ENCODE data around the gene GABPB2. TPM values are rescaled to one million over a fixed set of nuclear protein-coding genes. Genes with fewer than 3 reads are reported as not detected.

Gene GABPB2
- total and polyA plus RNA-seq, 2 of the 13 experiments (the other 11 are each of a cell fraction or from before 2014, with no cell fraction given) = 0.09 TPM; not detected in 1

DNA sequence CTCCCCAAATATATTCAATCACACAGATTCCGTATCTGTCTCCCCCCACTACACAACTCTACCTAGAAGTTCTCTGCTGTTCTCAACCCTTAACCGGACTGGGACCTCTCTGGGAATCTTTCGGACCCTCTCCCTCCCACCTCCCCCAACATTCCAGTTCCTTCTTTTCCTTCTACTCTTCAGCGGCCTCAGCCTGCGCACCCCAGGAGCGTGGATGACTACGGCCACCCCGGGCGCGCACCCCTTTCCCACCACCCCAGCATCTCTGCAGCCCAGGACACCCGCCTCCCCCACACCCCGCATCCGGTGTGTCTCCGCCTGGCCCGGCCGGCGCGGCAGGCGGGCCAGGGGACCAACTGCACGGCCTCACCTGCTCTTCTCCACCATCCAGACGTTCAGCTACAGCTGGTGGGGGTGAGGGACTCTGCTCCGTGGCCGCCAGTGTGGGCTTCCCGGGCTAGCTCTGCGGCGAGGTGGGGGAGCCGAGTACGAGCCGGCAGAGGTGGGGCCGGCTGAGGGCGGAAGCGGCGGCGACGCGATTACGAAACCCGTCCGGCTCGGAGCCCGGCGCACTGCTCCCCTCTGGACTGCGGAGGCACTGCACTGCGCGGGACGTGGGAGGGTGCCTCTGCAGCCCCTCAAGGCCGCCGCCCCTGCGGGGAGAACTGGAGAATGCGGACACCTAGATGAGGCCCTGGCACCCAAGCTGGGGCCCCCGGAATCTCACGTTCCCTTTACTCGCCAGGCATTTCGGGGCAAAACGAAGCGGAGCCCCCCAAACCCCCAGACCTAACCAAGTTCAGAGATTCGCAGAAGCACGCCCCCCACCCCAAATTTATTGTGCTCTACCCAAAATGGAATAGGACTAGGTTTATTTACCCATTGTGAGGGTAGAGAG, 11.2 kb upstream of the GABPB2 start, which contains the start of gene CDC42SE1 (continued):
- TF ChIP-seq GTF3A (CRISPR knock-in tag; conservative IDR thresholded peaks at IDR 0.05) (no peak), ZKSCAN5 (CRISPR knock-in tag; IDR thresholded peaks at IDR 0.05) (no peak), IKZF1 (IDR thresholded peaks at IDR 0.05) (no peak), TEAD2 (CRISPR knock-in tag; IDR thresholded peaks at IDR 0.05) (no peak), NR3C1 (CRISPR knock-in tag; IDR thresholded peaks at IDR 0.05) (no peak)
- TF ChIP-seq, protein P1, sequence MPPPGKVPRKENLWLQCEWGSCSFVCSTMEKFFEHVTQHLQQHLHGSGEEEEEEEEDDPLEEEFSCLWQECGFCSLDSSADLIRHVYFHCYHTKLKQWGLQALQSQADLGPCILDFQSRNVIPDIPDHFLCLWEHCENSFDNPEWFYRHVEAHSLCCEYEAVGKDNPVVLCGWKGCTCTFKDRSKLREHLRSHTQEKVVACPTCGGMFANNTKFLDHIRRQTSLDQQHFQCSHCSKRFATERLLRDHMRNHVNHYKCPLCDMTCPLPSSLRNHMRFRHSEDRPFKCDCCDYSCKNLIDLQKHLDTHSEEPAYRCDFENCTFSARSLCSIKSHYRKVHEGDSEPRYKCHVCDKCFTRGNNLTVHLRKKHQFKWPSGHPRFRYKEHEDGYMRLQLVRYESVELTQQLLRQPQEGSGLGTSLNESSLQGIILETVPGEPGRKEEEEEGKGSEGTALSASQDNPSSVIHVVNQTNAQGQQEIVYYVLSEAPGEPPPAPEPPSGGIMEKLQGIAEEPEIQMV (CRISPR knock-in tag; IDR thresholded peaks at IDR 0.05; ENCODE audit: low read depth) = no peak
- TF ChIP-seq, protein P2, sequence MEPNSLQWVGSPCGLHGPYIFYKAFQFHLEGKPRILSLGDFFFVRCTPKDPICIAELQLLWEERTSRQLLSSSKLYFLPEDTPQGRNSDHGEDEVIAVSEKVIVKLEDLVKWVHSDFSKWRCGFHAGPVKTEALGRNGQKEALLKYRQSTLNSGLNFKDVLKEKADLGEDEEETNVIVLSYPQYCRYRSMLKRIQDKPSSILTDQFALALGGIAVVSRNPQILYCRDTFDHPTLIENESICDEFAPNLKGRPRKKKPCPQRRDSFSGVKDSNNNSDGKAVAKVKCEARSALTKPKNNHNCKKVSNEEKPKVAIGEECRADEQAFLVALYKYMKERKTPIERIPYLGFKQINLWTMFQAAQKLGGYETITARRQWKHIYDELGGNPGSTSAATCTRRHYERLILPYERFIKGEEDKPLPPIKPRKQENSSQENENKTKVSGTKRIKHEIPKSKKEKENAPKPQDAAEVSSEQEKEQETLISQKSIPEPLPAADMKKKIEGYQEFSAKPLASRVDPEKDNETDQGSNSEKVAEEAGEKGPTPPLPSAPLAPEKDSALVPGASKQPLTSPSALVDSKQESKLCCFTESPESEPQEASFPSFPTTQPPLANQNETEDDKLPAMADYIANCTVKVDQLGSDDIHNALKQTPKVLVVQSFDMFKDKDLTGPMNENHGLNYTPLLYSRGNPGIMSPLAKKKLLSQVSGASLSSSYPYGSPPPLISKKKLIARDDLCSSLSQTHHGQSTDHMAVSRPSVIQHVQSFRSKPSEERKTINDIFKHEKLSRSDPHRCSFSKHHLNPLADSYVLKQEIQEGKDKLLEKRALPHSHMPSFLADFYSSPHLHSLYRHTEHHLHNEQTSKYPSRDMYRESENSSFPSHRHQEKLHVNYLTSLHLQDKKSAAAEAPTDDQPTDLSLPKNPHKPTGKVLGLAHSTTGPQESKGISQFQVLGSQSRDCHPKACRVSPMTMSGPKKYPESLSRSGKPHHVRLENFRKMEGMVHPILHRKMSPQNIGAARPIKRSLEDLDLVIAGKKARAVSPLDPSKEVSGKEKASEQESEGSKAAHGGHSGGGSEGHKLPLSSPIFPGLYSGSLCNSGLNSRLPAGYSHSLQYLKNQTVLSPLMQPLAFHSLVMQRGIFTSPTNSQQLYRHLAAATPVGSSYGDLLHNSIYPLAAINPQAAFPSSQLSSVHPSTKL (CRISPR knock-in tag; IDR thresholded peaks at IDR 0.05) = peak; percentile 83
- TF ChIP-seq, protein P3, sequence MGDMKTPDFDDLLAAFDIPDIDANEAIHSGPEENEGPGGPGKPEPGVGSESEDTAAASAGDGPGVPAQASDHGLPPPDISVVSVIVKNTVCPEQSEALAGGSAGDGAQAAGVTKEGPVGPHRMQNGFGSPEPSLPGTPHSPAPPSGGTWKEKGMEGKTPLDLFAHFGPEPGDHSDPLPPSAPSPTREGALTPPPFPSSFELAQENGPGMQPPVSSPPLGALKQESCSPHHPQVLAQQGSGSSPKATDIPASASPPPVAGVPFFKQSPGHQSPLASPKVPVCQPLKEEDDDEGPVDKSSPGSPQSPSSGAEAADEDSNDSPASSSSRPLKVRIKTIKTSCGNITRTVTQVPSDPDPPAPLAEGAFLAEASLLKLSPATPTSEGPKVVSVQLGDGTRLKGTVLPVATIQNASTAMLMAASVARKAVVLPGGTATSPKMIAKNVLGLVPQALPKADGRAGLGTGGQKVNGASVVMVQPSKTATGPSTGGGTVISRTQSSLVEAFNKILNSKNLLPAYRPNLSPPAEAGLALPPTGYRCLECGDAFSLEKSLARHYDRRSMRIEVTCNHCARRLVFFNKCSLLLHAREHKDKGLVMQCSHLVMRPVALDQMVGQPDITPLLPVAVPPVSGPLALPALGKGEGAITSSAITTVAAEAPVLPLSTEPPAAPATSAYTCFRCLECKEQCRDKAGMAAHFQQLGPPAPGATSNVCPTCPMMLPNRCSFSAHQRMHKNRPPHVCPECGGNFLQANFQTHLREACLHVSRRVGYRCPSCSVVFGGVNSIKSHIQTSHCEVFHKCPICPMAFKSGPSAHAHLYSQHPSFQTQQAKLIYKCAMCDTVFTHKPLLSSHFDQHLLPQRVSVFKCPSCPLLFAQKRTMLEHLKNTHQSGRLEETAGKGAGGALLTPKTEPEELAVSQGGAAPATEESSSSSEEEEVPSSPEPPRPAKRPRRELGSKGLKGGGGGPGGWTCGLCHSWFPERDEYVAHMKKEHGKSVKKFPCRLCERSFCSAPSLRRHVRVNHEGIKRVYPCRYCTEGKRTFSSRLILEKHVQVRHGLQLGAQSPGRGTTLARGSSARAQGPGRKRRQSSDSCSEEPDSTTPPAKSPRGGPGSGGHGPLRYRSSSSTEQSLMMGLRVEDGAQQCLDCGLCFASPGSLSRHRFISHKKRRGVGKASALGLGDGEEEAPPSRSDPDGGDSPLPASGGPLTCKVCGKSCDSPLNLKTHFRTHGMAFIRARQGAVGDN (CRISPR knock-in tag; IDR thresholded peaks at IDR 0.05) = peak; percentile 85
- TF ChIP-seq, protein P4, sequence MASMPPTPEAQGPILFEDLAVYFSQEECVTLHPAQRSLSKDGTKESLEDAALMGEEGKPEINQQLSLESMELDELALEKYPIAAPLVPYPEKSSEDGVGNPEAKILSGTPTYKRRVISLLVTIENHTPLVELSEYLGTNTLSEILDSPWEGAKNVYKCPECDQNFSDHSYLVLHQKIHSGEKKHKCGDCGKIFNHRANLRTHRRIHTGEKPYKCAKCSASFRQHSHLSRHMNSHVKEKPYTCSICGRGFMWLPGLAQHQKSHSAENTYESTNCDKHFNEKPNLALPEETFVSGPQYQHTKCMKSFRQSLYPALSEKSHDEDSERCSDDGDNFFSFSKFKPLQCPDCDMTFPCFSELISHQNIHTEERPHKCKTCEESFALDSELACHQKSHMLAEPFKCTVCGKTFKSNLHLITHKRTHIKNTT (CRISPR knock-in tag; IDR thresholded peaks at IDR 0.05) = no peak
- TF ChIP-seq, protein P5, sequence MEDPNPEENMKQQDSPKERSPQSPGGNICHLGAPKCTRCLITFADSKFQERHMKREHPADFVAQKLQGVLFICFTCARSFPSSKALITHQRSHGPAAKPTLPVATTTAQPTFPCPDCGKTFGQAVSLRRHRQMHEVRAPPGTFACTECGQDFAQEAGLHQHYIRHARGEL (CRISPR knock-in tag; IDR thresholded peaks at IDR 0.05) = no peak
- TF ChIP-seq, protein P6, sequence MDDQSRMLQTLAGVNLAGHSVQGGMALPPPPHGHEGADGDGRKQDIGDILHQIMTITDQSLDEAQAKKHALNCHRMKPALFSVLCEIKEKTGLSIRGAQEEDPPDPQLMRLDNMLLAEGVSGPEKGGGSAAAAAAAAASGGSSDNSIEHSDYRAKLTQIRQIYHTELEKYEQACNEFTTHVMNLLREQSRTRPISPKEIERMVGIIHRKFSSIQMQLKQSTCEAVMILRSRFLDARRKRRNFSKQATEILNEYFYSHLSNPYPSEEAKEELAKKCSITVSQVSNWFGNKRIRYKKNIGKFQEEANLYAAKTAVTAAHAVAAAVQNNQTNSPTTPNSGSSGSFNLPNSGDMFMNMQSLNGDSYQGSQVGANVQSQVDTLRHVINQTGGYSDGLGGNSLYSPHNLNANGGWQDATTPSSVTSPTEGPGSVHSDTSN (CRISPR knock-in tag; IDR thresholded peaks at IDR 0.05; ENCODE audit: borderline replicate concordance) = no peak
- TF ChIP-seq, protein P7, sequence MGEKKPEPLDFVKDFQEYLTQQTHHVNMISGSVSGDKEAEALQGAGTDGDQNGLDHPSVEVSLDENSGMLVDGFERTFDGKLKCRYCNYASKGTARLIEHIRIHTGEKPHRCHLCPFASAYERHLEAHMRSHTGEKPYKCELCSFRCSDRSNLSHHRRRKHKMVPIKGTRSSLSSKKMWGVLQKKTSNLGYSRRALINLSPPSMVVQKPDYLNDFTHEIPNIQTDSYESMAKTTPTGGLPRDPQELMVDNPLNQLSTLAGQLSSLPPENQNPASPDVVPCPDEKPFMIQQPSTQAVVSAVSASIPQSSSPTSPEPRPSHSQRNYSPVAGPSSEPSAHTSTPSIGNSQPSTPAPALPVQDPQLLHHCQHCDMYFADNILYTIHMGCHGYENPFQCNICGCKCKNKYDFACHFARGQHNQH (CRISPR knock-in tag; IDR thresholded peaks at IDR 0.05) = peak; percentile 60; the same call in 1 of the 2 replicates
- TF ChIP-seq, protein P8, sequence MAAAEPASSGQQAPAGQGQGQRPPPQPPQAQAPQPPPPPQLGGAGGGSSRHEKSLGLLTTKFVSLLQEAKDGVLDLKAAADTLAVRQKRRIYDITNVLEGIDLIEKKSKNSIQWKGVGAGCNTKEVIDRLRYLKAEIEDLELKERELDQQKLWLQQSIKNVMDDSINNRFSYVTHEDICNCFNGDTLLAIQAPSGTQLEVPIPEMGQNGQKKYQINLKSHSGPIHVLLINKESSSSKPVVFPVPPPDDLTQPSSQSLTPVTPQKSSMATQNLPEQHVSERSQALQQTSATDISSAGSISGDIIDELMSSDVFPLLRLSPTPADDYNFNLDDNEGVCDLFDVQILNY (CRISPR knock-in tag; conservative IDR thresholded peaks at IDR 0.05) = no peak
